Thymus (tissue), 11 donors: ENCODE results near the gene HNRNPA2B1. TPM values are rescaled to one million over a fixed set of nuclear protein-coding genes. Genes with fewer than 3 reads are reported as not detected.
"Not testable (repeated sequence)": the region's sequence is repeated elsewhere in the genome, so short reads cannot be mapped to it uniquely, and the experiment has no call there.

Source experiments
- DNase-seq, 9 donors: peaks; one replicate each; pipeline ENCODE4 v3.0.0-alpha.2; 2013; ENCODE audit warnings: low spot score in 9 of 9, low read depth in 6 of 9, missing footprints in 1 of 9
- H3K27ac ChIP-seq, 2 donors: one replicate each; pipeline ENCODE4 v1.5.1; 2013; ENCODE audit warnings: control low read depth in 1 of 2, low read depth in 1 of 2, low read length in 1 of 2, mild to moderate bottlenecking in 1 of 2, moderate library complexity in 1 of 2
- H3K27me3 ChIP-seq, 2 donors: one replicate each; pipeline ENCODE4 v1.5.1; 2013; ENCODE audit warnings: low read length in 1 of 2; ENCODE audit not compliant: control insufficient read depth in 2 of 2, insufficient read depth in 1 of 2
- H3K36me3 ChIP-seq, 2 donors: one replicate each; pipeline ENCODE4 v1.5.1; 2013; ENCODE audit warnings: low read length in 1 of 2, mild to moderate bottlenecking in 1 of 2, moderate library complexity in 1 of 2; ENCODE audit not compliant: control insufficient read depth in 2 of 2, insufficient read depth in 2 of 2
- H3K4me1 ChIP-seq, 2 donors: one replicate each; pipeline ENCODE4 v1.5.1; 2013; ENCODE audit warnings: low read length in 2 of 2; ENCODE audit not compliant: control insufficient read depth in 2 of 2, insufficient read depth in 2 of 2
- H3K4me3 ChIP-seq, 2 donors: one replicate each; pipeline ENCODE4 v1.5.1; 2013; ENCODE audit warnings: low read length in 2 of 2, control low read depth in 1 of 2, mild to moderate bottlenecking in 1 of 2
- H3K9me3 ChIP-seq, 2 donors: one replicate each; pipeline ENCODE4 v1.5.1; 2013; ENCODE audit warnings: low read length in 1 of 2, mild to moderate bottlenecking in 1 of 2; ENCODE audit not compliant: control insufficient read depth in 2 of 2, insufficient read depth in 1 of 2
- WGBS: extraction: QIAGEN DNeasy Blood & Tissue Kit; methylation state at CpG from one replicate; pipeline ENCODE4 v1.1.7; 2013; 5-methylcytosine and 5-hydroxymethylcytosine counted together
- polyA plus RNA-seq: library from polyadenylated mRNA; stranded (reverse); fragments of 200-250 nt; gene quantifications from one replicate; pipeline ENCODE4 v1.2.3, GENCODE V29; 2013
- total RNA-seq: library from RNA; stranded (reverse); fragments of 120-200 nt; gene quantifications from one replicate; pipeline ENCODE4 v1.2.4, GENCODE V29; 2013
- donor health status: healthy.

HNRNPA2B1 gene
- total and polyA plus RNA-seq, 2 donors = 212 to 767 TPM

GRCh38 chr7:26187380-26188205 is 13.0 kb downstream of the HNRNPA2B1 start:
- Histone ChIP-seq H3K27ac (no peak overlapping the region), H3K36me3 (peaks cover 17 to 59% of the 10 kb centered on the region in 2 donors), H3K4me3 (no peak overlapping the region), H3K9me3 (no peaks in the 10 kb centered on the region), H3K27me3 (no peaks in the 10 kb centered on the region), H3K4me1 (no peaks in the 10 kb centered on the region)
- 95% methylated on average over 11 of the region's 11 CpGs for WGBS
- DNase-seq = no peak

- Histone ChIP-seq H3K27ac (no peak overlapping the region), H3K27me3 (no peaks in the 10 kb centered on the region), H3K4me3 (no peak overlapping the region), H3K9me3 (no peaks in the 10 kb centered on the region), H3K4me1 (no peaks in the 10 kb centered on the region), H3K36me3 (peaks cover 12 to 49% of the 10 kb centered on the region in 2 donors)
- DNase-seq = no peak
- 97% methylated on average over 5 of the region's 5 CpGs for WGBS
Measured at GRCh38 chr7:26186364-26187311, 13.9 kb downstream of the HNRNPA2B1 start.

- no peak for DNase-seq
- Histone ChIP-seq H3K36me3 (peaks cover 7 to 41% of the 10 kb centered on the region in 2 donors), H3K9me3 (no peaks in the 10 kb centered on the region), H3K4me3 (no peak overlapping the region), H3K27ac (no peak overlapping the region), H3K4me1 (no peaks in the 10 kb centered on the region), H3K27me3 (no peaks in the 10 kb centered on the region)
- 100% methylated on average over 1 of the region's 1 CpG for WGBS
Measured at GRCh38 chr7:26185844-26186180, 14.7 kb downstream of the HNRNPA2B1 start.

GRCh38 chr7:26185131-26185843 is 15.3 kb downstream of the HNRNPA2B1 start:
- Histone ChIP-seq H3K4me1 (no peaks in the 10 kb centered on the region), H3K27me3 (no peaks in the 10 kb centered on the region), H3K27ac (no peak overlapping the region), H3K4me3 (no peak overlapping the region), H3K9me3 (no peaks in the 10 kb centered on the region), H3K36me3 (peaks cover 7 to 36% of the 10 kb centered on the region in 2 donors)
- 95% methylated on average over 10 of the region's 10 CpGs for WGBS
- DNase-seq = no peak

- not testable (repeated sequence) for H3K4me3 ChIP-seq, H3K9me3 ChIP-seq, DNase-seq, H3K27ac ChIP-seq, H3K4me1 ChIP-seq, H3K27me3 ChIP-seq
- 96% methylated on average over 4 of the region's 4 CpGs for WGBS
- peaks cover 7 to 30% of the 10 kb centered on the region in 2 donors for H3K36me3 ChIP-seq
Measured at GRCh38 chr7:26184281-26185101, 16.1 kb downstream of the HNRNPA2B1 start.

- Histone ChIP-seq H3K4me3 (no peak overlapping the region), H3K9me3 (no peaks in the 10 kb centered on the region), H3K4me1 (no peaks in the 10 kb centered on the region), H3K27ac (no peak overlapping the region), H3K27me3 (no peaks in the 10 kb centered on the region), H3K36me3 (peaks cover 3 to 23% of the 10 kb centered on the region in 2 donors)
- 96% methylated on average over 4 of the region's 4 CpGs for WGBS
- no peak for DNase-seq
Measured at GRCh38 chr7:26183545-26184280, 16.8 kb downstream of the HNRNPA2B1 start.

GRCh38 chr7:26182706-26183105 is 17.8 kb downstream of the HNRNPA2B1 start:
- H3K36me3 ChIP-seq = peaks cover 0 to 13% of the 10 kb centered on the region in 2 donors
- no peak overlapping the region for H3K4me3 ChIP-seq
- H3K27me3 ChIP-seq = no peaks in the 10 kb centered on the region
- no peaks in the 10 kb centered on the region for H3K9me3 ChIP-seq
- no peaks in the 10 kb centered on the region for H3K4me1 ChIP-seq
- H3K27ac ChIP-seq = no peak overlapping the region
- WGBS = 94% methylated on average over 8 of the region's 8 CpGs
- DNase-seq = no peak

GRCh38 chr7:26182283-26182682 is 18.3 kb downstream of the HNRNPA2B1 start:
- DNase-seq = no peak
- WGBS = 97% methylated on average over 6 of the region's 6 CpGs
- Histone ChIP-seq H3K36me3 (peaks cover 0 to 10% of the 10 kb centered on the region in 2 donors), H3K27ac (no peak overlapping the region), H3K4me3 (no peak overlapping the region), H3K27me3 (no peaks in the 10 kb centered on the region), H3K9me3 (no peaks in the 10 kb centered on the region), H3K4me1 (no peaks in the 10 kb centered on the region)
